Adipose tissue (tissue), 3 donors: Measurements from ENCODE around the gene LTK. TPM values are rescaled to one million over a fixed set of nuclear protein-coding genes. Genes with fewer than 3 reads are reported as not detected.

Experiments
- H3K27ac ChIP-seq: one replicate; pipeline ENCODE4 v1.5.1; 2013; ENCODE audit warnings: low read depth, low read length
- WGBS, 3 donors: extraction: QIAGEN DNeasy Blood & Tissue Kit; methylation state at CpG; one replicate each; pipeline ENCODE4 v1.1.7; 2013; 5-methylcytosine and 5-hydroxymethylcytosine counted together
- polyA plus RNA-seq, 3 donors: library from polyadenylated mRNA; stranded (reverse); fragments of 200-250 nt; gene quantifications; one replicate each; pipeline ENCODE4 v1.2.3, GENCODE V29; 2013
- donor health status: healthy with polysubstance abuse.
- donor health status: Bipolar disorder and iron deficiency.
- donor health status: healthy.

Gene LTK
- polyA plus RNA-seq, 3 donors: 0.39 to 1.0 (median 0.86) TPM

DNA sequence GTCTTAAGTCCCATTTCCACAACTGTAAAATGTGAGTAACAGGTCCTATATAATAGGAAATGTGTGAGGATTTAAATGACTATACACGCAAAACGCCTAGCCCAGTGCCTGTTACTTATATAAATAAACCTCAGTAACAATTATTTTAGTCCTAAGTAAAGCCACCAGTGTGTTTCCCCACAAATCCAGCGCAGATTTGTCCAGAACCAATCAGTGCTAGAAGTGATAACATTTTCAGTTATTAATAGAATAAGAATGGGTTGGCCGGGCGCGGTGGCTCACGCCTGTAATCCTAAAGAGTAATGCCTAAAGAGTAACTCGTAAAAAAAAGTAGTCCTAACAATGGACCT lies 29.9 kb upstream of the LTK start:
- 4 to 10% (median 8%) methylated on average over 8 of the region's 8 CpGs for WGBS, 3 donors
- no peak overlapping the region for H3K27ac ChIP-seq

DNA sequence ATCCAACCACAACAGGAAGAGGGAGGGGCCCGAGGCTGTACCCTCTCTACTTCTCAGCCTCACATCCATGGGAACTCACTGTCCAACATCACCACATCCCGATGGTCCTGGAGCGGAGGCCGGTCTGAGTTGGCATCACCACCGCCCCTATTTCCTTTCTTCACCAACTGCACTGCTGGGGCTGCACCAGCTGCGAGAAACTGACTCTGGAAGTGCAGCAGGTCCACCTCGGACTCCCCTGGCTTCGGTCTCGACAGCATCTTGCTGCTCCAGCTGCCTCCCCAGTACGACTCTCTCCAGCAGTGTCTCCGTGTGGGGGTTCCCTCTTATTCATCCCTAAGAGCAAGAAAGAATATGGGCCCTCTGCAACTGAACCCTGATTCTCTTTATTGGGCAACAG lies 23.2 kb upstream of the LTK start:
- H3K27ac ChIP-seq: no peak overlapping the region
- WGBS, 3 donors: 89 to 92% (median 90%) methylated on average over 11 of the region's 11 CpGs

DNA sequence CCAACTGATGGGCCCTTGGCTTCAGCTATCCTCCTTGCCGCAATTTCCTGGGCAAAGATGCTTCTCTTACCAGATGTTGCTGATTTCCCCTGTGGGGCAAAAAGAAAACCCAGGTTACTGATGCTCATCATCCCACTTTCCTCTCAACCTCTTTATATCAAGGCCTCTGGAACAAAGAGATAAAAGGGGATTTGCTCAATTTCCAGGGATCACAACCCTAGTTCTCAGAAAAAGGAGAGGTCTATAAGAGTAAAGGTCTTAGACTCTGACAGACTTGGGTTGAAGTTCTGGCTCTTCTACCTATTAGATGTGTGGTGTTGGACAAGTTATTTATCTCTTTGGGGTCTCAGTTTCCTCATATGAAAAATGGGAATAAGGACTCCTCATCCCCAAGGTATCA lies 21.9 kb upstream of the LTK start:
- no peak overlapping the region for H3K27ac ChIP-seq
- WGBS, 3 donors: 77 to 94% (median 86%) methylated on average over 1 of the region's 1 CpG

DNA sequence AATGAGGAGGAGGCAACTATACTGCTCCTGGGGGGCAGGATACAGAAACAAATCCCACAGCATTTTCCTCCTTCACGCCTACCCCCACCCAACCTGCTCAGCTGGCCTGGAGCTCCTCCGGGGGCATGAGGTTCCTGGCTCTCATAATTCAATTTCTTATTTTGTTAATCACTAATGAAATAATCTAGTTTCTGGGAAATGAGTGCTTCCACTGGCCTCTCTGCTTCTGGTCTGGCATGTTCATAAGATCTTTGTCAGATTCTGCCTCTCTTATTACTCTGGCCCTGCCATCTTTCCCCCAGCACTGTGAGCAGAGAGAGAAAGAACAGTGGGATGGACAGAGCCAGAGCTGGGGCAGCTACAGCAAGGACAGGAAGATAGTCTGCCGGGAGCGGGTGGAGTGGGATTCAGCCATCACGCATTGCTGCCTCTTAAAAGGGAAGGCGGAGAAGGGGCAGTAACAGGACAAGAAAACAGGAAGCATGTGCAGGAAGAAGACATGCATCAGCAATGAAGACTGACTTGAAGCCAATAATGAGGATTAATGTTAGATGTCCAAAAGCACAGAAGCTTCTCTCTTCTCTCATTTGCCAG lies 16.8 kb upstream of the LTK start:
- no peak overlapping the region for H3K27ac ChIP-seq

DNA sequence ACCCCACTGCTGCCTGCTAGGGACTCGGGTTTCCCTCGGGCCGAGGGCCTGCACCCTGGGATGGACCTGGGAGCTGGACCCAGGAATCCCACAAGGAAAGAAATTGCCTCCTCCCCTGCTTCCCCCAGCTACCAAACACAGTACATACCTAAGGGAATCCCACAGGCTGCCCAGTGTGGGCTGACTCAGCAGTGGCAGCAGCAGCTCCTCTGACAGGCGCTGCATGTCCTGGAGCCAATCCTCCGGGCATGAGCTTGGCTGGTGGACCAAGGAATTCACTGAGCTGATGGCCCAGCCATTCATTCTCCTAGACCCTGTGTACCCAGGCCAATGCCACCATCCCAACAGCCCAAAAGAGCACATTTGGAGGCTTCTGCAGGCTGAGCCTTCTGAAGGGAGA lies 9.5 kb upstream of the LTK start:
- WGBS, 3 donors: 85 to 98% (median 90%) methylated on average over 5 of the region's 5 CpGs
- no peak overlapping the region for H3K27ac ChIP-seq

More for the DNA sequence above, 16.8 kb upstream of the LTK start:
- 65 to 91% (median 71%) methylated on average over 6 of the region's 6 CpGs for WGBS, 3 donors

DNA sequence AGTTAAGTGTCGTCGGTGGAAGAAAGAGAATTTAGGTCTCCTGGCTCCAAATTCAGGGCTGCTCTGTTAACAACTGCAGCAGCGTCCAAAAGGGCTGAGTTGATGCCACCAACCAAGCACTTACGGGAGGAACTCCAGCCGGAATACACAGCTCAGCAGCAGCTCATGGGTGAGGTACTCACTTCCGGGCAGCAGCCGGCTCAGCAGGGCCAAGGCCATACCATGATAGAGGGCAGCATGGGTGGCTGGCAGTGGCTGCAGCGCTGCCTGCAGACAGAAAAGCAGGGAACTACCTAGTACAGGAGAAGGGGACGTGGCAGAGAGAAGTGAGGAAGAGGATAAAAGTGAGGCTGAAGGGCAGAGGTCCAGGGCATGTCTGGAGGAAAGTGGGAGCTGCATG lies 8.0 kb upstream of the LTK start:
- WGBS, 3 donors: 76 to 87% (median 86%) methylated on average over 9 of the region's 9 CpGs

DNA sequence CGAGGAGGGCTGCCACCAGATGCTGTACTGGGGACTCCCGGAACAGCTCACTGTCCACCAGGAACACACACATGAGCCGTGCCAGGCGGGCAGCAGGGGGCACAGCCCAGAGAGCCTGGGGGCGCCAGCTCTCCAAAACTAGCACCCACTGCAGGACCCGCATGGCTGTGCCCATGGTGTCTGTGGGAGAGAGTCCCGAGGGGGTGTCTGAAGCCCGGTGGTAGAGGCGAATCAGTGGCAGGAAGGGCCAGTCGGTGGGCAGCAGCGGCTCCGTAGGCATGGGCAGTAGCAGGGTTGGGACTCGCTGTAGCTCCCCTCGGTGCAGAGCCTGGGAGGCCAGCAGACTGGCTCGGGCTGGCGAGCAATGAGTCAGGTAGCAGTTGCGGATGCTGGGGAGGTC lies 7.0 kb upstream of the LTK start:
- H3K27ac ChIP-seq: no peak overlapping the region
- 94 to 96% (median 95%) methylated on average over 13 to 17 of the region's 17 CpGs for WGBS, 3 donors

More for the DNA sequence above, 8.0 kb upstream of the LTK start:
- no peak overlapping the region for H3K27ac ChIP-seq

DNA sequence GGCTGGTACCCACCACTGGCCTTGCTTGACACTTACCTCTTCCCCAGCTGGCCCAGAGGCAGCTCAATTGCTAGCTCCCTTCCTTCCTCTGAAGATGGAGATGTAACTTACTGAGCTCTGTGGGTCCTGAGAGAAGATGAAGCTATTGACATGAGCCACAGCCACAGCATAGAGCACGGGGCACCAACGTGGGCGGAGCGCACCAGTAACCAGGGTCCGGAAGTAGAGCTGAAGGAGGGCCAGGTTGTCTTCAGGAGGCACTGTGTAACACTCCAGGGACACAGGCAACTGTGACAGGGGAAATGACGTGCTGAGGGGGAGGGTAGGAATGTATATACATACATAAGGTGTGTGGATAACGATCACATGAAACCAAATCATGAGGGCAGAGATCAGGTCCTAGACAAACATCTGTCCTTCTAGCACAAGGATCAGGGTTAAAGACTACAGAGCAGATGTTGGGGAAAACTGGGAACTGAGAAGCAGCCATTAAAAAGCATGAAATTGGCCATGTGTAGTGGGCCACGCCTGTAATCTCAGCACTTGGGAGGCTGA lies 4.3 kb upstream of the LTK start:
- 94 to 96% (median 96%) methylated on average over 8 of the region's 8 CpGs for WGBS, 3 donors
- no peak overlapping the region for H3K27ac ChIP-seq

DNA sequence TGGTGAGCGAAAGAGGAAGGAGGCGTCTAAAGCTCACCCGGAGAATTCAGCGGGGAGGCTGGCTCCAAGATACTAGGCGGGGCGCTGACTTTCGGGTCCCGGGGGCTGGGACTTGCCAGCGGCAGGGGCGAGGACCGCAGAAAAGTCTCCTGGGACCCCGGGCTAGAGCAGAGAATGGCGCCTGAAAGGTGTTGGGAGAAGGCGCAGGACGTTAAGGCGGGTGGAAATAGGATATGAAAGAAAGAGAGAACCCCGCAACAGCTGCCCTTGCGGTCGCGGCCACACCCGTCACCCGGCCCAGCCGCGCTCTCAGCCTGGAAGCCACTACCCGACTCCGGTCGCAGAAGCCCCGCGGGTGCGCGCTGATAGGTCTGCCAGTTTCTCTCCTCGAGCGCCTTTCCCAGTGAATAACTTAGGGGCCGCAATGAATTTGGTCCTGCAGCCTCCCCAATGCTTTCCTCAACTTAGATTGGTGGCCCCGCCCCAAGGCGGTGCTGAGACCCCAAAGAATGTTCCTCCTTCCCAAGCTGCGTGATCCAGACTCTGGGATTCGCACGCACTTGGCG lies 604 bp downstream of the LTK start:
- 1 to 5% (median 2%) methylated on average over 39 to 40 of the region's 40 CpGs for WGBS, 3 donors

DNA sequence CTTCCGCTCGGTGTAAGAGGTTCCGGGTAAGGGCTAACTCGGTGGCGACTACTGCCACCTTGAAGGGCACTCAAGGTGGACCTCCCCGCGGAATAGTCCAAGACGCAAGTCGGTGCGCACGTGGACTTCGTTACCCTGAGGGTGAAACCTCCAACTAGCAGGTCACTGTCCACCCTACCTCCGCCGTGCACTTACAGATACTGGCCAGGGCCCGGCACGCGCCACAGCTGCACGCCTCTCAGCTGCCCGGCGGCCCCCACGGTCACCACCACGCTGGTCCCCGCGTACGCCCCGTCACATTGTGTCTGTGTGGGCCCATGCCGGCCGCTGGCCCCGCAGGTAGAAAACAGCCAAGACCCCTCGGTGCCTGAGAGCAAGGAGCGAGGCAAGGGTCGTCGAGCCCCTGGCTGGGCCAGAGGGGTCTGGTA lies 1.1 kb downstream of the LTK start:
- WGBS, 3 donors: 6 to 8% (median 7%) methylated on average over 33 of the region's 33 CpGs
- H3K27ac ChIP-seq: no peak overlapping the region

More for the DNA sequence above, 604 bp downstream of the LTK start:
- no peak overlapping the region for H3K27ac ChIP-seq

DNA sequence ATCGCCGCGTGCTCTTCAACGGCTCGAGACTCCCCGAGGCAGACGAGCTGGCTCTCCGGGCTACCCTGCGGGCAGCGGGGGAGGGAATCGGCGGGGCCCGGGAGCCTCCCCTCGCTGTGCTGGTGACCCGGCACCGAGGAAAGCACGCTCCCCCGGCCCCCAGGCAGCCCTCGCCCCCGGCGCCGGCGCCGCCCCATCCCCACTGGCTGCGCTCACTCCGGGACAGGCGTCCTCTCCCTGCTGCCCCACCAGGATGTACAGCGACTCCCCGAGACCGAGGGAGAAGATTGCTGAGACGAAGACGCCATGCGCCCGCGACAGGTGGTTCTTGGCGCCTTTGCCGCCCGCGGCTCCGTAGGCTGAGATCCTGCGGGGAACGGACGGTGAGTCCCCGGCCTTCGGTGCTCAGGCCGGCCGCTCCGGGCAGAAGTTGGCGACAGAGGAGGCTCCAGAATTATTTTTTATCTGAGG lies 1.7 kb downstream of the LTK start:
- H3K27ac ChIP-seq: no peak overlapping the region
- WGBS, 3 donors: 1 to 3% (median 2%) methylated on average over 33 to 49 of the region's 49 CpGs

DNA sequence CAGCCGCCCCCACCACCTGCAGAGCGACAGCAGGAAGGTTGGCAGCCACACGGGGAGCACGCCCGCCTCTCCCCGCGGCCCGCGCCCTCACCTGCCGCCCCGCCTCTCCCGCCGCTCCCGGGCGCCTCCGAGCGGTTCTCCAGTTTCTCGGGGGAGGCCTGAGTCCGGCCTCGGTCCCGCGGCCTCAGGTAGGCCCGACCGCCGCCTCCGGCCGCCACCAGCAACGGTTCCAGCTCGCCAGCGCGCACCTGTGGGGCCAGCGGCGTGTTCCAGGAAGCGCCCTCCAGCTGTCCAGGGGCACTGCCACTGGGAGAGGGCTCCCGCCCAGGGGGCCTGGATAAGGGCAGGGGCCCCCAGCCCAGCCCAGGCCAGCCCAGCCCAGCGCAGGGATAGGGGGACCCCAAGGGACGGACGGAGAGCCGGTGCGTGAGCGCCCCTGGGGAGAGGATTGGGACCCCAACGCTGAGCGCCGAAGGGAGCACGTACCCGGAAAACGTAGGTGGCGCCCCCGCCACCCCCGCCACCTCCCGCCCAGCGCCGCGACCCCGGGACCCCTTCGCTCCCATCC lies 2.2 kb downstream of the LTK start:
- WGBS, 3 donors: 3 to 14% (median 11%) methylated on average over 40 to 56 of the region's 56 CpGs
- H3K27ac ChIP-seq: no peak overlapping the region

DNA sequence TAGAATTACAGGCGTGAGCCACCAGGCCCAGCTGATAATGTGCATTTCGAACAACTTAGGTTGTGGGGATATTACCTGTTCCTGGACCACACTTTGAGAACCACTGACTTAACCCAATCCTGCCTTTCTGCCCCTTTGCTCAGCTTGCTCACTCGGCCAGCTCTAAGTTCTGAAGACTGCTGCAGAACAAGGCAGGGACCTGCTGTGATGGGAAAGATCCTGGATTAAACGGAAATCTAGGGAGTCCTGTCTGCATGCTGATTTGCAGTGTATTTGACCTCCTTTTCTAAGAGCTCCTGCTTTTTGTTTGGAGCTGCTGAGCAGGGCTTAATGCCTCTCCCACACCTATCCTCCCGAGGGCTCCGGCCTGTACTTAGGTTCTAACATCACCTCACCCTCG lies 2.9 kb downstream of the LTK start:
- no peak overlapping the region for H3K27ac ChIP-seq
- 79 to 86% (median 84%) methylated on average over 7 of the region's 7 CpGs for WGBS, 3 donors

DNA sequence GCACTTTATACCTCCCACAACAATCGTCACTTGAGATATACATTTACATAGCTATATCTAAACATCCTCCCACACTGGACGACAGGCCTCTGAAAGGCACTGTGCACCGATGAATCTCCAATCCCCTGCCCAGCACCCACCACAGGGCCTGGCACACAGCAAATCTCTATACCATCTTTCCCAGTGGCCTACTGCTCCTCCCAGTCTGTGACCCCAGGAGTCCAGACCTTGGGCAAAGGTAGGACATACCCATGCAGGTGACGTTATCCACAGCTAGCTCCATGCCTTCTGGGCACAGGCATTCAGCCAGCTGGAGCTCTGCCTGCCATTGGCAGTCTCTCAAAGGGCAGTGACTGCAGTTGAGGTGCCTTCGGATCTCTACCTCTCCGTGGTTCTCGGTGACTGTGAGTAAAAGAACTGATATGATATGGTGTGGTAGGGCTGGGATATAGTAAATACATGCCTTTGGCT lies 5.8 kb downstream of the LTK start:
- 42 to 89% (median 85%) methylated on average over 7 of the region's 7 CpGs for WGBS, 3 donors
- H3K27ac ChIP-seq: no peak overlapping the region

DNA sequence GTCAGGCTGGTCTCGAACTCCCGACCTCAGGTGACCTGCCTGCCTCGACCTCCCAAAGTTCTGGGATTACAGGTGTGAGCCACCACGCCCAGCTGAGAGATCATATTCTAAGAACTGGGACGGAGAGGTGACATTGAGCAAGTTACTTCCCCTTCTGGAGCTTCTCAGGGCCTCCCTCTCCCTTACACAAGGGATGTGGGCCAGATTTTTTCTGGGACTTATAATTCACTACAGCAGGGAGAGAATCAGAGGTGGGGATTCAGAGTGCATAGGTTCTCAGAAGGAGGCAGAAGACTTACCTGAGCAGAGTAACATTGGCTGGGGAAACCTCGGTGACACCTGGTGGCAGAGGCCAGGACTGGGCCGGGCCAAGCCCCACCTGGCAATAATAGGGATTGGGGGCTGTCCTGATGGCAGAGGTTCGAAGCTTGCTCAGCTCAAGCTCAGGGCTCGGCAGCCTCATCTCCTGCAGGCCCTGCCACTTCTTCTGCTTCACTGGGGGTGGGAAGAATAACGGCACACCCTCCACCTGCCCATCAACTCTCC lies 6.8 kb downstream of the LTK start:
- no peak overlapping the region for H3K27ac ChIP-seq
- 72 to 81% (median 74%) methylated on average over 10 of the region's 10 CpGs for WGBS, 3 donors

DNA sequence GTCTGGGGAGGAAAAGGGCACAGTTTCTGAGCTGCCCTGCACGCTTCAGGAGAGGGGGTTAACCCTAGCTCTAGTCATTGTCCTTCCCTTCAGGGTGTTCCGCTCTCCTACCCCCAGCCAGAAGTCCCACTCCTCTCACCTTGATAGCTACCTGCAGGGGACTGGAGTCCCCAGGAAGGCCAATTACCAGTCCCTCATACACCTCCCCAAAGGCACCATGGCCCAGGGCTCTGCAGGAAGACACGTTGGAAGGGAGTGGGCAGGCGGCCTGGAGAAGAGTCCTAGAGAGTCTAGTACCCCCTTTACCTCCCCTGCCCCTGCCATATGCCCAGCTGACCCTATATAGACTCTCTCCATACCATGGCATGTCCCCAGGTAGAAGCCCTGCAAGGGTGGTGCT lies 7.9 kb downstream of the LTK start:
- 91 to 96% (median 94%) methylated on average over 4 of the region's 4 CpGs for WGBS, 3 donors

DNA sequence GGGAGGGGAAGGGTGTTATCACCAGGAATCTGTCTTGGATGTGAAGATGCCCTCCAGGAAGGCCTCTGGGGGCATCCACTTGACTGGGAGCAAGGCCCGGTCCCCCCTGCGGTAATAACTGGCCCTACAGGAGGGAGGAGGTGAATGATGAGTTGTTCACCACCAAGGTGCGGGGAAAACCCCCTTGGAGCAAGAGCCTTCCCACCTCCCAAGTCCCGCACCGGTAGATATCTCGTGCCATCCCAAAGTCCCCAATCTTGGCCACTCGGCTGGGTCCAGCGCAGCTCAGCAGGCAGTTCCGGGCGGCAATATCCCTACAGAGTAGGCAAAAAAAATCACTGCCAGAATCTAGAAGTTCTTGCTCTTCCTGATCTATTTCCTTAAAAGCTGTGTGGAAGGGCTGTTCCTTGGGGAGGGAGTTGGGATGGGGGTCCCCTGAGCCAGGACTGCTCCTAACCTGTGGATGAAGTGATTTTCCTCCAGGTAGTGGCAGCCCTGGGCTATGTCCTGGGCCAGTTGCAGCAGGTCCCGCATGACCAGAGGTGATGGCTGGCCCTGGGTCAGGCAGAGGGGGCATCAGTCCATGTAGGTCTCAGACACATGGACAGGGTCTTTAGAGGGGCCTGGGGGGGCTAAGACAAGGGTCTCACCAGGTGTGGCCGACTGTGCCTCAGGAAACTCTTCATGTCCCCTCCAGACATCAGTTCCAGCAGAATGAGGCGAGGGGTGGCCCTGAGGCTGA lies 8.7 kb downstream of the LTK start:
- no peak overlapping the region for H3K27ac ChIP-seq
- 94% methylated on average over 13 of the region's 13 CpGs for WGBS, 3 donors

More for the DNA sequence above, 7.9 kb downstream of the LTK start:
- no peak overlapping the region for H3K27ac ChIP-seq

DNA sequence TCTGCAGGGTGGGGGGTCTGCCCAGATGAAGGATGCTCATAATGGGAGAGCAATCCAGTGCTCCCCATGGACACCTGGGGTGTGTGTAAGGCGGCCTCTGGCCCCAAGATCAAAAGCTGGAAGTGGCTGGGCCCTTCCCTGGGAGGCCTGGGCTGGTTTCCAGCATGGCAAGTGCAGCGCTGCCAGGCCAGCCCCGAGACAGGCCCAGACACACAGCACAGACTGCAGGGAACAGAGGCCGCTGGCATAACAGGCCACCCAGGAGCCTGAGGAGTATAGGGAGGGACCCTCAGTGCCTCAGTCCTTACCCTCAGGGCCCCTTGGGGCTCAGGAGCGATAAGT lies 10.0 kb downstream of the LTK start:
- 52 to 89% (median 58%) methylated on average over 5 of the region's 5 CpGs for WGBS, 3 donors

More for the DNA sequence above, 10.0 kb downstream of the LTK start:
- no peak overlapping the region for H3K27ac ChIP-seq
